ENCODE data around the gene SH3BGRL3. TPM values are rescaled to one million over a fixed set of nuclear protein-coding genes. Genes with fewer than 3 reads are reported as not detected.
"Not testable (repeated sequence)": the region's sequence is repeated elsewhere in the genome, so short reads cannot be mapped to it uniquely, and the experiment has no call there.

SH3BGRL3 gene
- total RNA-seq (2013), result 244 TPM
- 1,000 to 10,000 TPM in 2 of 3 donors, 100 to 1,000 TPM in 1; 478 to 1,744 (median 1,706) TPM for polyA plus RNA-seq
- polyA minus RNA-seq, result 148 and 266 TPM in 2 replicates
- total RNA-seq, result 108 to 422 (median 280) reads per million in 11 experiments

DNA sequence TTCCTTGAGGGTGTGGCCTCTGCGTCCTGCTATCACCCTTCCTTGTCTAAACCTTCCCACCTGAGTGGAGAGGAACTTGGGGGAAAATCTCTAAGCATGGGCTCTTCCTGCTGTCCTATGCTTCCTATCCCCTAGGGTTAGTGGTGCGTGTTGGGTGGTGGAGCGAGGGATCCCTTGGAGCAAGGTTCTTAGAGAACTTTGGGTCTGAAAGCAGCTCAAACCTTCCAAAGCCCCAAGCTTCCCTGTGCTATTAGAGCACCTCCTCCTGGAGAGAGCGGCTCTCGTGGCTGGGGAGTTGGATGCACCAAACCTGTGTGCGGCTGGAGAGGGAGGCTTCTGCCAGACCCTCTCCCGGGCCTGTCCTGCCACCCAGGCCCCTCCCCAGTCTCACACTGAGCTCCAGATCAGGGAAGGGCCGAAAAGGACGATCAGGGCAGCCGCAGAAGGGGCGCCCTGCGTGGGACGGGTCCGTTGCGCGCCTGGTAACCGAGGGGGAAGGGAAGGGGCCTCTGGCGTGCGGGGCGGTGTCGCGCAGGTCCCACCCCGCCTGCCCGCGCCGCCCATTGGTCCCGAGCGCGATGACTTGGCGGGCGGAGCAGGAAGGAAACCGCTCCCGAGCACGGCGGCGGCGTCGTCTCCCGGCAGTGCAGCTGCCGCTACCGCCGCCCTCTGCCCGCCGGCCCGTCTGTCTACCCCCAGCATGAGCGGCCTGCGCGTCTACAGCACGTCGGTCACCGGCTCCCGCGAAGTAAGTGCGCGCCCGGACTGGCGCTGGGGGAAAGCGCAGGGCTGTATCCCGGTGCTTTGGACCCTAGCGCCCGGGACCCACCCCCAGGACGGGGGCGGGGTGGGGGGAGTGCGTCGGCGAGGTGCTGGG is at the start of gene SH3BGRL3:
Gene SH3BGRL3 (plus strand): TSS at position 631 of the 877 bp plus-strand sequence. CDS start 70 bp downstream, at position 701.
- Histone ChIP-seq H3K79me2 (ENCODE audit: insufficient read depth, low read length) (peaks cover 76% of the 10 kb centered on the region), H3K4me3 (replicated peaks in 1 of 3; ENCODE audit: low read depth in 2 of 3, low read length in 3 of 3) (peak within 1 kb of the TSS; percentile 74 to 93 (median 83)), H3K9me3 (replicated peaks in 1 of 2; ENCODE audit: control insufficient read depth in 1 of 2, insufficient read depth in 1 of 2, low read length in 2 of 2) (no peaks in the 10 kb centered on the region), H4K20me1 (ENCODE audit: insufficient read depth, low read length) (peaks cover 41% of the 10 kb centered on the region), H3K36me3 (replicated peaks in 1 of 2; ENCODE audit: control insufficient read depth in 1 of 2, insufficient read depth in 2 of 2, low read length in 2 of 2) (peaks cover 39 to 48% of the 10 kb centered on the region in 2 donors), H3K4me1 (ENCODE audit: control insufficient read depth in 1 of 2, insufficient read depth in 2 of 2, low read length in 2 of 2) (peaks cover 93 to 94% of the 10 kb centered on the region in 2 donors), H3K9ac (ENCODE audit: insufficient read depth, low read length, poor library complexity, severe bottlenecking) (peak within 1 kb of the TSS; percentile 96), H3K27ac (ENCODE audit: low read depth in 1 of 2, low read length in 2 of 2) (peak within 1 kb of the TSS; percentile 99 to 100), H2AFZ (ENCODE audit: insufficient read depth, low read depth, low read length, poor library complexity, severe bottlenecking) (no peak within 1 kb of the TSS), H3K4me2 (replicated peaks; ENCODE audit: extremely low read depth, low read length, poor library complexity, severe bottlenecking) (peak within 1 kb of the TSS; percentile 92), H3K27me3 (ENCODE audit: control insufficient read depth in 2 of 2, insufficient read depth in 2 of 2, low read length in 2 of 2) (no peaks in the 10 kb centered on the region)
- Mint-ChIP-seq H3K36me3 (peaks cover 50 to 68% of the 10 kb centered on the region in 2 donors), H3K27me3 (ENCODE audit: low read depth in 3 of 3) (peaks cover 0 to 7% (median 2%) of the 10 kb centered on the region in 3 donors), H3K4me3 (peak within 1 kb of the TSS; percentile 91 to 92), H3K9me3 (no peaks in the 10 kb centered on the region), H3K27ac (peak within 1 kb of the TSS; percentile 96 to 100 (median 100)), H3K4me1 (peaks cover 88% of the 10 kb centered on the region)
- under 1% methylated on average over 59 of the region's 66 CpGs for WGBS (ENCODE audit: insufficient coverage)
- intact Hi-C loops (cut with micrococcal nuclease), result loop anchor here in 1 of 2 donors (2.0 kb wide), 1 partner anchor 27 kb away; the partner anchor contains the start of gene UBXN11
- no peak for TF ChIP-seq CTCF (IDR thresholded peaks at IDR 0.05)
- peak; percentile 87 to 90 (median 88) for DNase-seq

DNA sequence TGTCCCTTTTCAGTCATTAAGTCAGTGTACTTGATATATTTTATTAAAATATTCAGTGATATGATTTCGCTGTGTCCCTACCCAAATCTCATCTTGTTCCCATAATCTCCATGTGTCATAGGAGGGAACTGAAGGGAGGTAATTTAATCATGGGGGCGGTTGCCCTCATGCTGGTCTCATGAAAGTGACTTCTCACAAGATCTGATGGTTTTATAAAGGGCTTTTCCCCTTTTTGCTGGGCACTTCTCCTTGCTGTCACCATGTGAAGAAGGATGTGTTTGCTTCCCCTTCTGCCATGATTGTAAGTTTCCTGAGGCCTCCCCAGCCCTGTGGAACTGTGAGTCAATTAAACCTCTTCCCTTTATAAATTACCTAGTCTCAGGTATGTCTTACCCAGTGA is 49.2 kb upstream of the SH3BGRL3 start:
- not testable (repeated sequence) for H3K4me3 ChIP-seq (replicated peaks in 1 of 3; ENCODE audit: low read depth in 2 of 3, low read length in 3 of 3); H3K27me3 ChIP-seq (ENCODE audit: control insufficient read depth in 2 of 2, insufficient read depth in 2 of 2, low read length in 2 of 2); H3K9ac ChIP-seq (ENCODE audit: insufficient read depth, low read length, poor library complexity, severe bottlenecking); H2AFZ ChIP-seq (ENCODE audit: insufficient read depth, low read depth, low read length, poor library complexity, severe bottlenecking); H3K36me3 Mint-ChIP-seq; H3K9me3 ChIP-seq (replicated peaks in 1 of 2; ENCODE audit: control insufficient read depth in 1 of 2, insufficient read depth in 1 of 2, low read length in 2 of 2); H3K4me2 ChIP-seq (replicated peaks; ENCODE audit: extremely low read depth, low read length, poor library complexity, severe bottlenecking); H3K4me3 Mint-ChIP-seq; H4K20me1 ChIP-seq (ENCODE audit: insufficient read depth, low read length); H3K36me3 ChIP-seq (replicated peaks in 1 of 2; ENCODE audit: control insufficient read depth in 1 of 2, insufficient read depth in 2 of 2, low read length in 2 of 2)
- peak; percentile 50 to 69 (median 57) for DNase-seq
- Mint-ChIP-seq H3K9me3 (peaks cover 0 to 10% (median 7%) of the 10 kb centered on the region in 7 donors), H3K27me3 (ENCODE audit: low read depth in 3 of 3) (peaks cover 17 to 21% (median 17%) of the 10 kb centered on the region in 3 donors), H3K27ac (peak overlapping the region in 3 of 7 donors; percentile 35 to 46 (median 38)), H3K4me1 (peaks cover 16% of the 10 kb centered on the region)
- Histone ChIP-seq H3K4me1 (ENCODE audit: control insufficient read depth in 1 of 2, insufficient read depth in 2 of 2, low read length in 2 of 2) (peaks cover 19 to 22% of the 10 kb centered on the region in 2 donors), H3K79me2 (ENCODE audit: insufficient read depth, low read length) (peaks cover 15% of the 10 kb centered on the region), H3K27ac (ENCODE audit: low read depth in 1 of 2, low read length in 2 of 2) (peak overlapping the region in 1 of 2 donors; percentile 31)
- intact Hi-C loops (cut with micrococcal nuclease), result loop anchor here in 1 of 2 donors (5.0 kb wide), 1 partner anchor 63 kb away; the partner anchor contains the start of genes C1orf232 and ZNF593
- no CpG with 5 or more reads among the region's 2 CpGs for WGBS (ENCODE audit: insufficient coverage)
